ENCODE measurements around the gene CTXND1.

DNA sequence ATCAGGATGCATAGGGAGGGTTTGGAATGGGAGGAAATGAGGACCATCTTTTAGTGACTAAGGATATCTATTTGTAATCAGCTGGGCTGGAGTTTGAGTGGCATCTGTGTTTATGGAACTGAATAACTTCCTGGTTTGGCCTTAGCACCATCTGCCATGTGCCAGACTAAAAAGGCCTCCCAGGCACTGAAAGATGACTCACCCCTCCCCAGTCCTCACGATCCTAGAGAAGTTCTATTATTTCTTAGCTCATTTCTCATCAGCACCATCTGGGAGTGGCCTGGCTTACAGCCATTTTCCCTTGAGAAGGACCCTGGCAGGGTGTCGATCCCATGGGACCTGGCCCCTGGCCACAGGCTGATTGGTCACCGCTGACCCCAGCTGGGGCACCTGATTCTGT, 23.9 kb upstream of the CTXND1 start:
- TF ChIP-seq, protein P1, sequence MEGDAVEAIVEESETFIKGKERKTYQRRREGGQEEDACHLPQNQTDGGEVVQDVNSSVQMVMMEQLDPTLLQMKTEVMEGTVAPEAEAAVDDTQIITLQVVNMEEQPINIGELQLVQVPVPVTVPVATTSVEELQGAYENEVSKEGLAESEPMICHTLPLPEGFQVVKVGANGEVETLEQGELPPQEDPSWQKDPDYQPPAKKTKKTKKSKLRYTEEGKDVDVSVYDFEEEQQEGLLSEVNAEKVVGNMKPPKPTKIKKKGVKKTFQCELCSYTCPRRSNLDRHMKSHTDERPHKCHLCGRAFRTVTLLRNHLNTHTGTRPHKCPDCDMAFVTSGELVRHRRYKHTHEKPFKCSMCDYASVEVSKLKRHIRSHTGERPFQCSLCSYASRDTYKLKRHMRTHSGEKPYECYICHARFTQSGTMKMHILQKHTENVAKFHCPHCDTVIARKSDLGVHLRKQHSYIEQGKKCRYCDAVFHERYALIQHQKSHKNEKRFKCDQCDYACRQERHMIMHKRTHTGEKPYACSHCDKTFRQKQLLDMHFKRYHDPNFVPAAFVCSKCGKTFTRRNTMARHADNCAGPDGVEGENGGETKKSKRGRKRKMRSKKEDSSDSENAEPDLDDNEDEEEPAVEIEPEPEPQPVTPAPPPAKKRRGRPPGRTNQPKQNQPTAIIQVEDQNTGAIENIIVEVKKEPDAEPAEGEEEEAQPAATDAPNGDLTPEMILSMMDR (tag by site-specific recombination; IDR thresholded peaks at IDR 0.05): no peak
- no peak for TF ChIP-seq ZBTB20 (tag by site-specific recombination; IDR thresholded peaks at IDR 0.05)
- no peak for TF ChIP-seq ZNF658 (tag by site-specific recombination; IDR thresholded peaks at IDR 0.05)
- TF ChIP-seq BCL11A (tag by site-specific recombination; IDR thresholded peaks at IDR 0.05; ENCODE audit: low read depth): no peak
- no peak for TF ChIP-seq ZNF292 (tag by site-specific recombination; IDR thresholded peaks at IDR 0.05; ENCODE audit: borderline replicate concordance, low read depth)
- TF ChIP-seq YY1 (tag by site-specific recombination; IDR thresholded peaks at IDR 0.05): no peak
- TF ChIP-seq, protein P2, sequence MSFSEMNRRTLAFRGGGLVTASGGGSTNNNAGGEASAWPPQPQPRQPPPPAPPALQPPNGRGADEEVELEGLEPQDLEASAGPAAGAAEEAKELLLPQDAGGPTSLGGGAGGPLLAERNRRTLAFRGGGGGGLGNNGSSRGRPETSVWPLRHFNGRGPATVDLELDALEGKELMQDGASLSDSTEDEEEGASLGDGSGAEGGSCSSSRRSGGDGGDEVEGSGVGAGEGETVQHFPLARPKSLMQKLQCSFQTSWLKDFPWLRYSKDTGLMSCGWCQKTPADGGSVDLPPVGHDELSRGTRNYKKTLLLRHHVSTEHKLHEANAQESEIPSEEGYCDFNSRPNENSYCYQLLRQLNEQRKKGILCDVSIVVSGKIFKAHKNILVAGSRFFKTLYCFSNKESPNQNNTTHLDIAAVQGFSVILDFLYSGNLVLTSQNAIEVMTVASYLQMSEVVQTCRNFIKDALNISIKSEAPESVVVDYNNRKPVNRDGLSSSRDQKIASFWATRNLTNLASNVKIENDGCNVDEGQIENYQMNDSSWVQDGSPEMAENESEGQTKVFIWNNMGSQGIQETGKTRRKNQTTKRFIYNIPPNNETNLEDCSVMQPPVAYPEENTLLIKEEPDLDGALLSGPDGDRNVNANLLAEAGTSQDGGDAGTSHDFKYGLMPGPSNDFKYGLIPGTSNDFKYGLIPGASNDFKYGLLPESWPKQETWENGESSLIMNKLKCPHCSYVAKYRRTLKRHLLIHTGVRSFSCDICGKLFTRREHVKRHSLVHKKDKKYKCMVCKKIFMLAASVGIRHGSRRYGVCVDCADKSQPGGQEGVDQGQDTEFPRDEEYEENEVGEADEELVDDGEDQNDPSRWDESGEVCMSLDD (tag by site-specific recombination; IDR thresholded peaks at IDR 0.05): no peak
- TF ChIP-seq ZNF530 (tag by site-specific recombination; IDR thresholded peaks at IDR 0.05; ENCODE audit: low read depth): no peak
- TF ChIP-seq ZNF561 (tag by site-specific recombination; IDR thresholded peaks at IDR 0.05; ENCODE audit: borderline replicate concordance): no peak
- TF ChIP-seq ZNF239 (tag by site-specific recombination; IDR thresholded peaks at IDR 0.05): no peak
- TF ChIP-seq TCF7L2 (IDR thresholded peaks at IDR 0.05; ENCODE audit: borderline replicate concordance, low read depth, low read length): no peak
- TF ChIP-seq BCL11B (tag by site-specific recombination; IDR thresholded peaks at IDR 0.05; ENCODE audit: low read depth): no peak
- TF ChIP-seq, protein P3, sequence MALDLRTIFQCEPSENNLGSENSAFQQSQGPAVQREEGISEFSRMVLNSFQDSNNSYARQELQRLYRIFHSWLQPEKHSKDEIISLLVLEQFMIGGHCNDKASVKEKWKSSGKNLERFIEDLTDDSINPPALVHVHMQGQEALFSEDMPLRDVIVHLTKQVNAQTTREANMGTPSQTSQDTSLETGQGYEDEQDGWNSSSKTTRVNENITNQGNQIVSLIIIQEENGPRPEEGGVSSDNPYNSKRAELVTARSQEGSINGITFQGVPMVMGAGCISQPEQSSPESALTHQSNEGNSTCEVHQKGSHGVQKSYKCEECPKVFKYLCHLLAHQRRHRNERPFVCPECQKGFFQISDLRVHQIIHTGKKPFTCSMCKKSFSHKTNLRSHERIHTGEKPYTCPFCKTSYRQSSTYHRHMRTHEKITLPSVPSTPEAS (tag by site-specific recombination; IDR thresholded peaks at IDR 0.05): no peak

Measured in HEK293 (cell line).